ENCODE data around the gene FOXJ2. TPM values are rescaled to one million over a fixed set of nuclear protein-coding genes. Genes with fewer than 3 reads are reported as not detected.
A peak's percentile ranks its signal among the peaks of the same experiment; 100 is the strongest.

Gene FOXJ2
- total RNA-seq, 1 experiment from 2014 or later: 5.5 TPM

GRCh38 chr12:8037947-8038346 is 5.4 kb downstream of the FOXJ2 start:
- WGBS (ENCODE audit: extremely low coverage, insufficient read length, low lambda C conversion rate): no CpG with 5 or more reads among the region's 6 CpGs

More at GRCh38 chr12:8037947-8038346, 5.4 kb downstream of the FOXJ2 start:
- no peak overlapping the region for H2BK120ac ChIP-seq (ENCODE audit: low read depth, low read length, poor library complexity, severe bottlenecking)
- no peak overlapping the region for H2BK5ac ChIP-seq (ENCODE audit: insufficient read length, low read length)
- no peak overlapping the region for H2BK20ac ChIP-seq (ENCODE audit: low read depth, low read length, poor library complexity, severe bottlenecking)
- H3K4me1 ChIP-seq (ENCODE audit: insufficient read depth, low read length): peaks cover 27% of the 10 kb centered on the region; the same call in 1 of the 2 replicates
- no peaks in the 10 kb centered on the region for H3K27me3 ChIP-seq (ENCODE audit: insufficient read depth, low read length)
- H3K4me1 Mint-ChIP-seq: peaks cover 55 to 63% of the 10 kb centered on the region in 2 experiments
- no peak for DNase-seq
- peak overlapping the region; percentile 22 to 61; a peak in 4 of 5 replicates for H3K4me3 Mint-ChIP-seq
- H3K23ac ChIP-seq (ENCODE audit: insufficient read length, low read depth, low read length): no peak overlapping the region
- H3K14ac ChIP-seq (ENCODE audit: insufficient read depth, low read length): no peak overlapping the region
- no peak overlapping the region for H2BK12ac ChIP-seq (ENCODE audit: insufficient read length, low read depth, low read length)
- H3K4me2 ChIP-seq (ENCODE audit: insufficient read depth, insufficient read length, low read length): peak overlapping the region; percentile 54
- H3K9me3 Mint-ChIP-seq: no peaks in the 10 kb centered on the region
- no peak overlapping the region for H3K56ac ChIP-seq (ENCODE audit: insufficient read length, low read depth, low read length)
- no peak overlapping the region for H4K91ac ChIP-seq (ENCODE audit: insufficient read length, low read depth, low read length)
- no peak overlapping the region for H3T11ph ChIP-seq (ENCODE audit: low read length)
- no peak overlapping the region for H4K8ac ChIP-seq (replicated peaks; ENCODE audit: insufficient read length, low read depth, low read length)
- H2AK5ac ChIP-seq (ENCODE audit: insufficient read length, low read length): no peak overlapping the region
- H4K5ac ChIP-seq (ENCODE audit: insufficient read length, low read depth, low read length): no peak overlapping the region
- H2AFZ ChIP-seq (ENCODE audit: low read length): no peak overlapping the region
- TF ChIP-seq CTCF (conservative IDR thresholded peaks at IDR 0.05): no peak
- no peak overlapping the region for H3K9ac ChIP-seq (ENCODE audit: extremely low read depth, insufficient read length, low read length)
- H3K27ac Mint-ChIP-seq: no peak overlapping the region
- peaks cover 1 to 19% (median 9%) of the 10 kb centered on the region in 3 experiments; a peak in 5 of 7 replicates for H3K36me3 Mint-ChIP-seq (ENCODE audit: insufficient read depth in 1 of 3, low read depth in 3 of 3)
- no peaks in the 10 kb centered on the region for H4K20me1 ChIP-seq (ENCODE audit: control insufficient read depth, insufficient read depth, insufficient read length)
- no peak overlapping the region for H3K18ac ChIP-seq (ENCODE audit: insufficient read length, low read depth, low read length)
- no peaks in the 10 kb centered on the region for H3K9me3 ChIP-seq (ENCODE audit: control insufficient read depth, low read depth, low read length)
- no peak overlapping the region for H3K27ac ChIP-seq (ENCODE audit: insufficient read length, low read depth, low read length)
- no peaks in the 10 kb centered on the region; the same call in 1 of the 2 replicates for H3K79me2 ChIP-seq (ENCODE audit: insufficient read depth, low read length)
- peaks cover 8% of the 10 kb centered on the region for H3K23me2 ChIP-seq (ENCODE audit: insufficient read length, low read depth, low read length, poor library complexity, severe bottlenecking)
- H2BK15ac ChIP-seq (ENCODE audit: low read depth, low read length): no peak overlapping the region
- H3K79me1 ChIP-seq (ENCODE audit: insufficient read depth, low read depth, low read length, poor library complexity, severe bottlenecking): no peaks in the 10 kb centered on the region
- peaks cover 3% of the 10 kb centered on the region for H3K27me3 Mint-ChIP-seq (ENCODE audit: low read depth)
- H3K4ac ChIP-seq (ENCODE audit: low read depth, low read length): no peak overlapping the region

Data from H9 (cell line).